GM12878 (cell line): ENCODE results near the gene WDR64. TPM values are rescaled to one million over a fixed set of nuclear protein-coding genes. Genes with fewer than 3 reads are reported as not detected.

Source experiments
- NFIC ChIP-seq: IDR thresholded peaks from 2 replicates; pipeline ENCODE4 v1.6.1; 2012; ENCODE audit warnings: low read depth, mild to moderate bottlenecking, inconsistent platforms, low read length, moderate library complexity
- WRNIP1 ChIP-seq: IDR thresholded peaks from 2 replicates; pipeline ENCODE4 v1.6.1; 2011; ENCODE audit warnings: low read depth, low read length, improper control_type of control experiment, borderline replicate concordance
- polyA plus RNA-seq, 11 experiments: library from polyadenylated mRNA; depleted of rRNA in 4 of 11; unstranded in 6 of 11; stranded (reverse) in 5 of 11; fragments of >200 nt; fragmentation: Nextera tagmentation in 4 of 11; fragmentation: Illumina TruSeq in 1 of 11; extraction: Ambion mirVana in 4 of 11; extraction: Trizol in 1 of 11; gene quantifications; 1 replicate in 1 of 11; 2 replicates in 10 of 11; pipeline versions ENCODE4 v1.2.1 to v1.2.3, GENCODE V29; 2011 to 2016; ENCODE audit warnings: inconsistent platforms in 2 of 11, missing spikeins in 2 of 11, low read depth in 1 of 11
- total RNA-seq, 4 experiments: library from RNA; depleted of rRNA in 3 of 4; stranded (reverse); fragments of >200 nt in 3 of 4; fragmentation: Illumina TruSeq in 1 of 4; extraction: Trizol in 1 of 4; gene quantifications; 2 replicates each; pipeline versions ENCODE4 v1.2.1 to v1.2.3, GENCODE V29; 2013 to 2021
- TF ChIP-seq, protein P1 (sequence below), 3 experiments: IDR thresholded peaks in 2 of 3; conservative IDR thresholded peaks in 1 of 3; 2 replicates each; pipeline ENCODE4 v1.5.1; 2011; ENCODE audit warnings: low read depth in 3 of 3, low read length in 3 of 3, mild to moderate bottlenecking in 3 of 3, control low read depth in 2 of 3, moderate library complexity in 2 of 3, inconsistent platforms in 1 of 3, mixed read lengths in 1 of 3; ENCODE audit not compliant: control insufficient read depth in 2 of 3, insufficient read depth in 1 of 3; ENCODE audit errors: extremely low read depth in 1 of 3
- TF ChIP-seq, protein P2 (sequence below): fragments of 450-650 bp; IDR thresholded peaks from 2 replicates; pipeline ENCODE4 v1.6.1; 2016; ENCODE audit warnings: mild to moderate bottlenecking, moderate library complexity, borderline replicate concordance
- TF ChIP-seq, protein P3 (sequence below): IDR thresholded peaks from 2 replicates; pipeline ENCODE4 v1.6.1; 2011; ENCODE audit warnings: low read depth, low read length, improper control_type of control experiment, borderline replicate concordance

Gene WDR64
- total and polyA plus RNA-seq, 10 of the 15 experiments (the other 5 are each of a cell fraction or from before 2014, with no cell fraction given): 0.01 TPM; not detected in 9

DNA sequence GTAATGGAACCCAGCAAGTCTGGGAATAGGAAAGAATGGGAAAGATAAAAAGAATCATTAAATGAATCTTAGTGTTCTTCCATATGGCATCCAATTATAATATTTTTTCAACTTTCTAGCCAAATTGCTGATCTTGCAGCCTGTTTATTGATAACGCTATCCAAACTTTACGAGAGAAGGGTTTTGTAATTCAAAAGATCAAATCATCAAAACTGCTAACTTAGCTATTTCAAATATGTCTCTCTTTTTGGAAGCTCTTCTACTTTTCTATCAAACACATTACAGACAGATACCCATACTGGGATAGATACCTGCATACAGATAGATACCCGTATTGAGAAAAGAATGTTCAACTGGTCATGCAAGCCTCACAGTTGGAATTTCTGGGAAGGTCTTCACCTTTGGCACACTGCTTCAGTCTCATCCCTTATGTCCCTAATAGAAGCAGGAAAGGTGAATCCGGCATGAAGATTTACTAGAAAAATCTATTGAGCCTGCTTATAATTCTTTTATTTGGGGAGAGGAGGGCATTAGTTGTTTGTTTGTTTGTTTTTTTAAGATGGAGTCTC, 120.9 kb downstream of the WDR64 start (continued):
- TF ChIP-seq, protein P1, sequence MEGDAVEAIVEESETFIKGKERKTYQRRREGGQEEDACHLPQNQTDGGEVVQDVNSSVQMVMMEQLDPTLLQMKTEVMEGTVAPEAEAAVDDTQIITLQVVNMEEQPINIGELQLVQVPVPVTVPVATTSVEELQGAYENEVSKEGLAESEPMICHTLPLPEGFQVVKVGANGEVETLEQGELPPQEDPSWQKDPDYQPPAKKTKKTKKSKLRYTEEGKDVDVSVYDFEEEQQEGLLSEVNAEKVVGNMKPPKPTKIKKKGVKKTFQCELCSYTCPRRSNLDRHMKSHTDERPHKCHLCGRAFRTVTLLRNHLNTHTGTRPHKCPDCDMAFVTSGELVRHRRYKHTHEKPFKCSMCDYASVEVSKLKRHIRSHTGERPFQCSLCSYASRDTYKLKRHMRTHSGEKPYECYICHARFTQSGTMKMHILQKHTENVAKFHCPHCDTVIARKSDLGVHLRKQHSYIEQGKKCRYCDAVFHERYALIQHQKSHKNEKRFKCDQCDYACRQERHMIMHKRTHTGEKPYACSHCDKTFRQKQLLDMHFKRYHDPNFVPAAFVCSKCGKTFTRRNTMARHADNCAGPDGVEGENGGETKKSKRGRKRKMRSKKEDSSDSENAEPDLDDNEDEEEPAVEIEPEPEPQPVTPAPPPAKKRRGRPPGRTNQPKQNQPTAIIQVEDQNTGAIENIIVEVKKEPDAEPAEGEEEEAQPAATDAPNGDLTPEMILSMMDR (IDR thresholded peaks at IDR 0.05 in 2 of 3, conservative IDR thresholded peaks at IDR 0.05 in 1 of 3; ENCODE audit: control insufficient read depth in 2 of 3, extremely low read depth in 1 of 3, insufficient read depth in 1 of 3, low read depth in 3 of 3, low read length in 3 of 3): no peak
- TF ChIP-seq WRNIP1 (no peak), NFIC (no peak)
- TF ChIP-seq, protein P2, sequence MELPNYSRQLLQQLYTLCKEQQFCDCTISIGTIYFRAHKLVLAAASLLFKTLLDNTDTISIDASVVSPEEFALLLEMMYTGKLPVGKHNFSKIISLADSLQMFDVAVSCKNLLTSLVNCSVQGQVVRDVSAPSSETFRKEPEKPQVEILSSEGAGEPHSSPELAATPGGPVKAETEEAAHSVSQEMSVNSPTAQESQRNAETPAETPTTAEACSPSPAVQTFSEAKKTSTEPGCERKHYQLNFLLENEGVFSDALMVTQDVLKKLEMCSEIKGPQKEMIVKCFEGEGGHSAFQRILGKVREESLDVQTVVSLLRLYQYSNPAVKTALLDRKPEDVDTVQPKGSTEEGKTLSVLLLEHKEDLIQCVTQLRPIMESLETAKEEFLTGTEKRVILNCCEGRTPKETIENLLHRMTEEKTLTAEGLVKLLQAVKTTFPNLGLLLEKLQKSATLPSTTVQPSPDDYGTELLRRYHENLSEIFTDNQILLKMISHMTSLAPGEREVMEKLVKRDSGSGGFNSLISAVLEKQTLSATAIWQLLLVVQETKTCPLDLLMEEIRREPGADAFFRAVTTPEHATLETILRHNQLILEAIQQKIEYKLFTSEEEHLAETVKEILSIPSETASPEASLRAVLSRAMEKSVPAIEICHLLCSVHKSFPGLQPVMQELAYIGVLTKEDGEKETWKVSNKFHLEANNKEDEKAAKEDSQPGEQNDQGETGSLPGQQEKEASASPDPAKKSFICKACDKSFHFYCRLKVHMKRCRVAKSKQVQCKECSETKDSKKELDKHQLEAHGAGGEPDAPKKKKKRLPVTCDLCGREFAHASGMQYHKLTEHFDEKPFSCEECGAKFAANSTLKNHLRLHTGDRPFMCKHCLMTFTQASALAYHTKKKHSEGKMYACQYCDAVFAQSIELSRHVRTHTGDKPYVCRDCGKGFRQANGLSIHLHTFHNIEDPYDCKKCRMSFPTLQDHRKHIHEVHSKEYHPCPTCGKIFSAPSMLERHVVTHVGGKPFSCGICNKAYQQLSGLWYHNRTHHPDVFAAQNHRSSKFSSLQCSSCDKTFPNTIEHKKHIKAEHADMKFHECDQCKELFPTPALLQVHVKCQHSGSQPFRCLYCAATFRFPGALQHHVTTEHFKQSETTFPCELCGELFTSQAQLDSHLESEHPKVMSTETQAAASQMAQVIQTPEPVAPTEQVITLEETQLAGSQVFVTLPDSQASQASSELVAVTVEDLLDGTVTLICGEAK: no peak
- TF ChIP-seq, protein P3, sequence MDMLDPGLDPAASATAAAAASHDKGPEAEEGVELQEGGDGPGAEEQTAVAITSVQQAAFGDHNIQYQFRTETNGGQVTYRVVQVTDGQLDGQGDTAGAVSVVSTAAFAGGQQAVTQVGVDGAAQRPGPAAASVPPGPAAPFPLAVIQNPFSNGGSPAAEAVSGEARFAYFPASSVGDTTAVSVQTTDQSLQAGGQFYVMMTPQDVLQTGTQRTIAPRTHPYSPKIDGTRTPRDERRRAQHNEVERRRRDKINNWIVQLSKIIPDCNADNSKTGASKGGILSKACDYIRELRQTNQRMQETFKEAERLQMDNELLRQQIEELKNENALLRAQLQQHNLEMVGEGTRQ: no peak
